Liver (tissue), 3 donors: Measurements from ENCODE around the gene TLE3.

Experiments
- EGR1 ChIP-seq, 2 donors: IDR thresholded peaks; 2 replicates each; pipeline ENCODE4 v1.6.1; 2016 to 2018; ENCODE audit warnings: antibody characterized with exemption in 2 of 2, low read depth in 2 of 2
- FOXA1 ChIP-seq: IDR thresholded peaks from 2 replicates; pipeline ENCODE4 v1.6.1; 2016; ENCODE audit warnings: antibody characterized with exemption
- GABPA ChIP-seq, 2 donors: IDR thresholded peaks in 1 of 2; conservative IDR thresholded peaks in 1 of 2; 2 replicates each; pipeline ENCODE4 v1.6.1; 2016; ENCODE audit warnings: antibody characterized with exemption in 2 of 2, mild to moderate bottlenecking in 1 of 2, moderate library complexity in 1 of 2
- HNF4G ChIP-seq: IDR thresholded peaks from 2 replicates; pipeline ENCODE4 v1.6.1; 2016; ENCODE audit warnings: antibody characterized with exemption
- JUND ChIP-seq, 2 donors: IDR thresholded peaks; 2 replicates each; pipeline ENCODE4 v1.6.1; 2016; ENCODE audit warnings: antibody characterized with exemption in 2 of 2
- NR2F2 ChIP-seq: IDR thresholded peaks from 2 replicates; pipeline ENCODE4 v1.6.1; 2016; ENCODE audit warnings: antibody characterized with exemption
- RAD21 ChIP-seq, 2 donors: IDR thresholded peaks; 2 replicates each; pipeline ENCODE4 v1.6.1; 2016; ENCODE audit warnings: antibody characterized with exemption in 2 of 2, mild to moderate bottlenecking in 2 of 2
- RXRA ChIP-seq, 2 donors: IDR thresholded peaks; 2 replicates each; pipeline ENCODE4 v1.6.1; 2017 to 2018; ENCODE audit warnings: antibody characterized with exemption in 2 of 2, mild to moderate bottlenecking in 1 of 2
- SP1 ChIP-seq: IDR thresholded peaks from 2 replicates; pipeline ENCODE4 v1.6.1; 2018; ENCODE audit warnings: antibody characterized with exemption, mild to moderate bottlenecking
- TAF1 ChIP-seq: conservative IDR thresholded peaks from 2 replicates; pipeline ENCODE4 v1.6.1; 2016; ENCODE audit warnings: antibody characterized with exemption, mild to moderate bottlenecking
- YY1 ChIP-seq: IDR thresholded peaks from 2 replicates; pipeline ENCODE4 v1.6.1; 2016; ENCODE audit warnings: antibody characterized with exemption, mild to moderate bottlenecking
- TF ChIP-seq, protein P1 (sequence below): fragments of 150-350 bp; IDR thresholded peaks from 2 replicates; pipeline ENCODE4 v1.5.1; 2017; ENCODE audit warnings: improper control_type of control experiment, low read depth, low read length; ENCODE audit not compliant: missing input control
- TF ChIP-seq, protein P2 (sequence below): IDR thresholded peaks from 2 replicates; pipeline ENCODE4 v1.6.1; 2016; ENCODE audit warnings: antibody characterized with exemption
- donor health status: healthy.
- donor health status: healthy.

DNA sequence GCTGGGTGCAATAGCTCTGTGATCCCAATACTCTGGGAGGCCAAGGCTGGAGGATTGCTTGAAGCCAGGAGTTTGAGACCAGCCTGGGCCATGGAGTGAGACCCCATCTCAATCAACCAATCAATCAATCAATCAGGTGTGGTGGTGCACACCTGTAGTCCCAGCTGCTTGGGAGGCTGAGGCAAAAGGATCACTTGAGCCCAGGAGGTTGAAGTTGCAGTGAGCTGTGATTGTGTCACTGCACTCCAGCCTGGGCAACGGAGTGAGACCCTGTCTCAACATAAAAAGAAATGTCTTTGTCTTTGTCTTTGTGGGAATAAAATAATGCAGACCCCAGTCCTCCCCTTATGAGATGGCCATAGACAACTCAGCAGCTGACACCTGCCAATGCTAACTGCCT, 34.9 kb upstream of the TLE3 start:
- no peak for TF ChIP-seq JUND (IDR thresholded peaks at IDR 0.05)
- TF ChIP-seq, protein P1, sequence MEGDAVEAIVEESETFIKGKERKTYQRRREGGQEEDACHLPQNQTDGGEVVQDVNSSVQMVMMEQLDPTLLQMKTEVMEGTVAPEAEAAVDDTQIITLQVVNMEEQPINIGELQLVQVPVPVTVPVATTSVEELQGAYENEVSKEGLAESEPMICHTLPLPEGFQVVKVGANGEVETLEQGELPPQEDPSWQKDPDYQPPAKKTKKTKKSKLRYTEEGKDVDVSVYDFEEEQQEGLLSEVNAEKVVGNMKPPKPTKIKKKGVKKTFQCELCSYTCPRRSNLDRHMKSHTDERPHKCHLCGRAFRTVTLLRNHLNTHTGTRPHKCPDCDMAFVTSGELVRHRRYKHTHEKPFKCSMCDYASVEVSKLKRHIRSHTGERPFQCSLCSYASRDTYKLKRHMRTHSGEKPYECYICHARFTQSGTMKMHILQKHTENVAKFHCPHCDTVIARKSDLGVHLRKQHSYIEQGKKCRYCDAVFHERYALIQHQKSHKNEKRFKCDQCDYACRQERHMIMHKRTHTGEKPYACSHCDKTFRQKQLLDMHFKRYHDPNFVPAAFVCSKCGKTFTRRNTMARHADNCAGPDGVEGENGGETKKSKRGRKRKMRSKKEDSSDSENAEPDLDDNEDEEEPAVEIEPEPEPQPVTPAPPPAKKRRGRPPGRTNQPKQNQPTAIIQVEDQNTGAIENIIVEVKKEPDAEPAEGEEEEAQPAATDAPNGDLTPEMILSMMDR = no peak
- TF ChIP-seq RAD21 (IDR thresholded peaks at IDR 0.05) = no peak
- TF ChIP-seq EGR1 (IDR thresholded peaks at IDR 0.05; ENCODE audit: low read depth in 2 of 2) = no peak
- no peak for TF ChIP-seq YY1
- TF ChIP-seq TAF1 = no peak
- no peak for TF ChIP-seq GABPA (IDR thresholded peaks at IDR 0.05 in 1 of 2, conservative IDR thresholded peaks at IDR 0.05 in 1 of 2)
- no peak for TF ChIP-seq RXRA (IDR thresholded peaks at IDR 0.05)
- no peak for TF ChIP-seq SP1
- no peak for TF ChIP-seq FOXA1
- TF ChIP-seq, protein P2, sequence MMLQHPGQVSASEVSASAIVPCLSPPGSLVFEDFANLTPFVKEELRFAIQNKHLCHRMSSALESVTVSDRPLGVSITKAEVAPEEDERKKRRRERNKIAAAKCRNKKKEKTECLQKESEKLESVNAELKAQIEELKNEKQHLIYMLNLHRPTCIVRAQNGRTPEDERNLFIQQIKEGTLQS = no peak
- TF ChIP-seq HNF4G = no peak
- TF ChIP-seq NR2F2 = no peak
